Body of pancreas (tissue), 4 donors: ENCODE measurements around the gene PCK1. TPM values are rescaled to one million over a fixed set of nuclear protein-coding genes. Genes with fewer than 3 reads are reported as not detected.

ENCODE experiments used
- ATAC-seq: fragments of 150-250 bp; one replicate; pipeline ENCODE4 v1.9.1; 2016
- DNase-seq, 4 donors: peaks; one replicate each; pipeline ENCODE4 v3.0.0-alpha.2; 2019
- H3K27ac ChIP-seq, 4 donors: fragments of 200-600 bp; sonication (generic); 1 replicate in 3 of 4; 2 replicates in 1 of 4; pipeline versions ENCODE4 v1.5.1 to v1.6.1; 2016 to 2019; ENCODE audit warnings: mild to moderate bottlenecking in 1 of 4, mixed read lengths in 1 of 4, moderate library complexity in 1 of 4
- H3K27me3 ChIP-seq, 2 donors: fragments of 200-600 bp; sonication (generic); one replicate each; pipeline ENCODE4 v1.6.0; 2016; ENCODE audit warnings: mild to moderate bottlenecking in 1 of 2
- H3K36me3 ChIP-seq, 2 donors: fragments of 200-600 bp; sonication (generic); replicated peaks in 1 of 2; 2 replicates each; pipeline ENCODE4 v1.5.1; 2016; ENCODE audit warnings: low read depth in 2 of 2; ENCODE audit not compliant: insufficient read depth in 1 of 2
- H3K4me1 ChIP-seq: fragments of 200-600 bp; sonication (generic); one replicate; pipeline ENCODE4 v1.6.0; 2016
- H3K4me3 ChIP-seq, 2 donors: fragments of 200-600 bp; sonication (generic); 1 replicate in 1 of 2; 2 replicates in 1 of 2; pipeline ENCODE4 v1.5.1; 2016 to 2019
- H3K9me3 ChIP-seq, 3 donors: fragments of 200-600 bp; sonication (generic); 1 replicate in 2 of 3; 2 replicates in 1 of 3; pipeline ENCODE4 v1.5.1; 2016
- CTCF ChIP-seq, 7 experiments: fragments of 450-650 bp in 4 of 7; fragments of 200-600 bp in 3 of 7; sonication (generic) in 3 of 7; IDR thresholded peaks; one replicate each; pipeline ENCODE4 v1.5.1; 2016 to 2019; ENCODE audit warnings: antibody characterized with exemption in 7 of 7
- POLR2A ChIP-seq, 3 donors: fragments of 450-650 bp; IDR thresholded peaks; one replicate each; pipeline ENCODE4 v1.6.1; 2016; ENCODE audit warnings: antibody characterized with exemption in 3 of 3, mild to moderate bottlenecking in 2 of 3
- WGBS, 2 donors: methylation state at CpG; one replicate each; pipeline ENCODE4 v1.1.5; 2017; 5-methylcytosine and 5-hydroxymethylcytosine counted together
- intact Hi-C: fragments of 100-400 bp; cut with DNase I; formaldehyde crosslinking; loops from one replicate; pipeline ENCODE4 v1.15.1; 2023
- total RNA-seq, 2 donors: library from RNA; depleted of rRNA; stranded (reverse); fragments of >200 nt; gene quantifications; one replicate each; pipeline ENCODE4 v1.1.0, GENCODE V29; 2016

Gene PCK1
- total RNA-seq, 2 donors from 2014 or later, result 14.3 to 33.3 TPM

GRCh38 chr20:57566399-57566798 is 5.5 kb downstream of the PCK1 start:
- no peak overlapping the region for H3K4me3 ChIP-seq
- ATAC-seq (no peak), DNase-seq (no peak)
- H3K27me3 ChIP-seq, result no peaks in the 10 kb centered on the region
- 19 to 29% methylated on average over 1 of the region's 1 CpG for WGBS, 2 donors
- intact Hi-C loops, result no loop called here
- TF ChIP-seq POLR2A (IDR thresholded peaks at IDR 0.05), result no peak
- no peak for TF ChIP-seq CTCF (IDR thresholded peaks at IDR 0.05)
- no peaks in the 10 kb centered on the region for H3K9me3 ChIP-seq
- peaks cover 5% of the 10 kb centered on the region for H3K4me1 ChIP-seq
- H3K36me3 ChIP-seq, result no peaks in the 10 kb centered on the region
- no peak overlapping the region for H3K27ac ChIP-seq

GRCh38 chr20:57566803-57567459 is 6.0 kb downstream of the PCK1 start:
- H3K27me3 ChIP-seq, result no peaks in the 10 kb centered on the region
- ATAC-seq, result no peak
- no peaks in the 10 kb centered on the region for H3K4me1 ChIP-seq
- no peak for DNase-seq
- intact Hi-C loops, result no loop called here
- 60 to 63% methylated on average over 10 of the region's 10 CpGs for WGBS, 2 donors
- H3K36me3 ChIP-seq, result no peaks in the 10 kb centered on the region
- no peak overlapping the region for H3K27ac ChIP-seq
- H3K9me3 ChIP-seq, result no peaks in the 10 kb centered on the region
- no peak overlapping the region for H3K4me3 ChIP-seq
- no peak for TF ChIP-seq POLR2A (IDR thresholded peaks at IDR 0.05)
- no peak for TF ChIP-seq CTCF (IDR thresholded peaks at IDR 0.05)

- H3K27ac ChIP-seq, result no peak overlapping the region
- 55 to 61% methylated on average over 9 of the region's 9 CpGs for WGBS, 2 donors
- ATAC-seq (no peak), DNase-seq (no peak)
- no peak overlapping the region for H3K4me3 ChIP-seq
- H3K27me3 ChIP-seq, result no peaks in the 10 kb centered on the region
- H3K36me3 ChIP-seq, result no peaks in the 10 kb centered on the region
- intact Hi-C loops, result no loop called here
- TF ChIP-seq POLR2A (IDR thresholded peaks at IDR 0.05) (no peak), CTCF (IDR thresholded peaks at IDR 0.05) (no peak)
- H3K4me1 ChIP-seq, result no peaks in the 10 kb centered on the region
- no peaks in the 10 kb centered on the region for H3K9me3 ChIP-seq
These were observed 6.7 kb downstream of the PCK1 start for GRCh38 chr20:57567471-57568079.

- no peak for ATAC-seq
These were observed 7.4 kb downstream of the PCK1 start for GRCh38 chr20:57568088-57568896.

More at GRCh38 chr20:57568088-57568896, 7.4 kb downstream of the PCK1 start:
- Histone ChIP-seq H3K9me3 (no peaks in the 10 kb centered on the region), H3K36me3 (no peaks in the 10 kb centered on the region), H3K4me1 (no peaks in the 10 kb centered on the region), H3K27me3 (no peaks in the 10 kb centered on the region), H3K27ac (no peak overlapping the region), H3K4me3 (no peak overlapping the region)
- no peak for DNase-seq
- WGBS, 2 donors, result 46 to 53% methylated on average over 8 to 13 of the region's 13 CpGs
- intact Hi-C loops, result no loop called here
- TF ChIP-seq CTCF (IDR thresholded peaks at IDR 0.05), result no peak
- TF ChIP-seq POLR2A (IDR thresholded peaks at IDR 0.05), result no peak
